ENCODE measurements around the gene C1orf122.

DNA sequence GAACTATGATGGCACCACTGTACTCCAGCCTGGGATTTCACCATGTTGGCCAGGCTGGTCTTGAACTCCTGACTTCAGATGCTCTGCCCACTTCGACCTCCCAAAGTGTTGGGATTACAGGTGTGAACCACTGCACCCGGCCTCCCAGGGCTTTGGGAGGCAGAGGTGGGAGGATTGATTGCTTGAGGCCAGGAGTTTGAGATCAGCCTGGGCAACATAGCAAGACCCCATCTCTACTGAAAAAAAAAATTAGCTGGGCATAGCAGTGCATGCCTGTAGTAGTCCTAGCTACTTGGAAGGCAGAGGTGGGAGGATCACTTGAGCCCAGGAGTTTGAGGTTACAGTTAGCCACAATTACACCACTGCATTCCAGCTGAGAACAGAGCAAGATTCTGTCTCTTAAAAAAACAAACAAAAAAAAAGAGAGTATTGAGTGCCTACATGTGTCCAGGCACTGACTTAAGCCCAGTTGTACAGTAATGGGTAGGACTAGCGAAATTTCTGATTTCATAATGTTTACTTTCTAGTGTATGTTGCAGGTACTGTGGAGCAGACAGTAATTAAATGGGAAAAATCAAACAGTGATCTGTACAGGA is 9.7 kb upstream of the C1orf122 start:
- TF ChIP-seq, protein P1, sequence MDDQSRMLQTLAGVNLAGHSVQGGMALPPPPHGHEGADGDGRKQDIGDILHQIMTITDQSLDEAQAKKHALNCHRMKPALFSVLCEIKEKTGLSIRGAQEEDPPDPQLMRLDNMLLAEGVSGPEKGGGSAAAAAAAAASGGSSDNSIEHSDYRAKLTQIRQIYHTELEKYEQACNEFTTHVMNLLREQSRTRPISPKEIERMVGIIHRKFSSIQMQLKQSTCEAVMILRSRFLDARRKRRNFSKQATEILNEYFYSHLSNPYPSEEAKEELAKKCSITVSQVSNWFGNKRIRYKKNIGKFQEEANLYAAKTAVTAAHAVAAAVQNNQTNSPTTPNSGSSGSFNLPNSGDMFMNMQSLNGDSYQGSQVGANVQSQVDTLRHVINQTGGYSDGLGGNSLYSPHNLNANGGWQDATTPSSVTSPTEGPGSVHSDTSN (IDR thresholded peaks at IDR 0.05): no peak
- no peak for TF ChIP-seq RAD21 (IDR thresholded peaks at IDR 0.05; ENCODE audit: low read length)
- no peak for TF ChIP-seq YY1 (IDR thresholded peaks at IDR 0.05; ENCODE audit: low read depth)
- TF ChIP-seq SIN3A (IDR thresholded peaks at IDR 0.05; ENCODE audit: borderline replicate concordance, low read depth, low read length): no peak
- TF ChIP-seq, protein P2, sequence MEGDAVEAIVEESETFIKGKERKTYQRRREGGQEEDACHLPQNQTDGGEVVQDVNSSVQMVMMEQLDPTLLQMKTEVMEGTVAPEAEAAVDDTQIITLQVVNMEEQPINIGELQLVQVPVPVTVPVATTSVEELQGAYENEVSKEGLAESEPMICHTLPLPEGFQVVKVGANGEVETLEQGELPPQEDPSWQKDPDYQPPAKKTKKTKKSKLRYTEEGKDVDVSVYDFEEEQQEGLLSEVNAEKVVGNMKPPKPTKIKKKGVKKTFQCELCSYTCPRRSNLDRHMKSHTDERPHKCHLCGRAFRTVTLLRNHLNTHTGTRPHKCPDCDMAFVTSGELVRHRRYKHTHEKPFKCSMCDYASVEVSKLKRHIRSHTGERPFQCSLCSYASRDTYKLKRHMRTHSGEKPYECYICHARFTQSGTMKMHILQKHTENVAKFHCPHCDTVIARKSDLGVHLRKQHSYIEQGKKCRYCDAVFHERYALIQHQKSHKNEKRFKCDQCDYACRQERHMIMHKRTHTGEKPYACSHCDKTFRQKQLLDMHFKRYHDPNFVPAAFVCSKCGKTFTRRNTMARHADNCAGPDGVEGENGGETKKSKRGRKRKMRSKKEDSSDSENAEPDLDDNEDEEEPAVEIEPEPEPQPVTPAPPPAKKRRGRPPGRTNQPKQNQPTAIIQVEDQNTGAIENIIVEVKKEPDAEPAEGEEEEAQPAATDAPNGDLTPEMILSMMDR (IDR thresholded peaks at IDR 0.05): no peak
- no peak for TF ChIP-seq MEF2A (IDR thresholded peaks at IDR 0.05; ENCODE audit: borderline replicate concordance, low read depth)
- TF ChIP-seq EP300 (IDR thresholded peaks at IDR 0.05; ENCODE audit: borderline replicate concordance in 1 of 2, low read depth in 1 of 2, low read length in 1 of 2): no peak
- no peak for TF ChIP-seq GABPA (IDR thresholded peaks at IDR 0.05; ENCODE audit: low read depth)
- no peak for TF ChIP-seq TEAD4 (IDR thresholded peaks at IDR 0.05; ENCODE audit: borderline replicate concordance, insufficient read depth)
- no peak for TF ChIP-seq POLR2AphosphoS5 (IDR thresholded peaks at IDR 0.05; ENCODE audit: low read depth, low read length)
- no peak for TF ChIP-seq ELF1 (IDR thresholded peaks at IDR 0.05)
- no peak for TF ChIP-seq NFIC (IDR thresholded peaks at IDR 0.05; ENCODE audit: borderline replicate concordance)
- TF ChIP-seq EZH2phosphoT487 (IDR thresholded peaks at IDR 0.05; ENCODE audit: borderline replicate concordance, low read depth): no peak
- TF ChIP-seq FOXM1 (IDR thresholded peaks at IDR 0.05; ENCODE audit: low read depth): no peak
